ENCODE measurements around the gene MYH9.

Gene MYH9

DNA sequence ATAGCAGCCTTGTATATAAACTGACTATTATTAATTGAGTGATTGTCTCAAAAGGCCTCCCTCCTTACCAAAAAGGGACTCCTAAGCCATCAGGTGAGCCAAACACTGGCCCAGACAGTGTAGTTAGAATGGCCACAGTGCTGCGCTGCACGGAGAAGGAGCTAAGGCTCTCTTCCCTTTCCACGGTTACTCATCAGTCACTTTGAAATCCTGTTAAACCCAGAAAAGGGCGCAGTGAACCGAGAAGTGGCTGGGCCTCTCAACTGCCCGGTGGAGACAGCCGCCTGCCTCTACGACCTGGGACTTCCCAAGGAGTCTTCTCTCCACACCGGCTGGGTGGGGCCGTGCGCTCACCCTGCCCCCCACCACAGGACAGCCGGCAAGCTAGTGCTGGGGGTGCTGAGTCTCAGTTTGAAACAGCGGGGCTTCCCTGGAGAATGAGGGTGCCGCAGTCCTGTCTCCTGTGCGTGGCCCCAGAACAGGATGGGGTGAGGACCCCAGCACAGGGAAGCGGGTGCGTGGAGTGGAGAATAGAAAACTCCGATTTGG is 1.3 kb downstream of the MYH9 start:
- peak; percentile 59 to 64 for DNase-seq (ENCODE audit: low read depth in 2 of 2)

GRCh38 chr22:36385491-36386350 is 2.0 kb downstream of the MYH9 start:
- DNase-seq (ENCODE audit: low read depth in 2 of 2) = peak; percentile 45 to 61

GRCh38 chr22:36384766-36385481 is 2.8 kb downstream of the MYH9 start:
- DNase-seq (ENCODE audit: low read depth in 2 of 2) = no peak

DNA sequence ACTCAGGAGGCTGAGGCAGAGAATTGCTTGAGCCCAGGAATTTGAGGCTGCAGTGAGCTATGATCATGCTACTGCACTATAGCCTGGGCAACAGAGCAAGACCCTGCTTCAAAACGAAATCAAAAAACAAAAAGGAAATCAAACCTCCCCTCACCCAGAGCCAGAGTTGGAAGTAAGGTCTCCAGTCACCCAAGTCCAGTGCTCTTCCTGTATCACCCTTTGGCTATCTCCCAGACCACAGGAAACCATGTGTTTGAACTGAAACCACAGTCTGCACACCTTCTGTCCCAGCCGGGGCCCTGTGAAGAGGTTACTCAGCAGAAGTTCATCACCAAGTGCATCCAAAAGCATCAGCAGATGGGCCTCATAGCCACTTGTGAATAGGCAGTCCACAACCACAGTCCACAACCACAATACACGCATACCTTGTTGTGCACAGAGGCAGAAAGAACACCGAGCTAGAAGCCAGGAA is 4.6 kb downstream of the MYH9 start:
- DNase-seq (ENCODE audit: low read depth in 2 of 2) = peak in 1 of 2 donors; percentile 43

- no peak for DNase-seq (ENCODE audit: low read depth in 2 of 2)
These were observed 6.1 kb downstream of the MYH9 start for GRCh38 chr22:36381513-36382128.

DNA sequence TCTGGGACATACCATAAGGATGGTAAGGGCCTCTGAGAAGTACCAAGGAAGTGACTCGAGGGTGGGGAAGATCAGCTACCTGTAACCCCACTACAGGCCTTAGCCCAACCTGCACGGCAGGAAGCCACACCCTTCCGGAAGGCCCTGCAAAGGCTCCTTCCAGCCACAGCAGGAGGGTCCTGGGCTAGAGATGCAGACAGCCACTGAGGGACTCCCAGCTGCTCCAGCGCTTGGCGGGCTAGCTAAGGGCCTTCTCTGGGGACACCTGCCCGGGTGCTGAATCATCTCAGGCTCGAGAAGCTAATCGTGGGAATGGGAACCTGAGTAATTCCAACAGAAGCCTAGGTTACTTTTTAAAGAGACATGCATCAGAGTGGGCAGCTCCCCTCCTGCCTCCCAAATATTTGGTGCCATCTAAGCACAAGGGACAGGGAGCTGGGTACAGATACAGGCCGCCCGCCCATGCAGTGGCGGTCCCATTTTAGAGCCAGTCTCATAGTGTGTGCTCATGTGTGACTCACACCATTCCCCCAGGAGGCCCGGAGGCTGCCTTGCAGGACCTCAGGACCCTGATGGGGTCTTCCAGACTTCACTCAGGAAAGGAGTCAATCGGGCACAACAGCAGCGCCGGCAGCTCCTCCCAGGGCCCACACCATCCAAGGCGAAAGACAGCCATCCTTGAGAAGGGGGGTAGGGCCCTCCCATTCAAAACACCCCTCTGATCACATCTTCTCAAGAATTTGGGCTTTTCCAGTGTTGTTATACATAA is 8.0 kb downstream of the MYH9 start:
- DNase-seq (ENCODE audit: low read depth in 2 of 2) = no peak

DNA sequence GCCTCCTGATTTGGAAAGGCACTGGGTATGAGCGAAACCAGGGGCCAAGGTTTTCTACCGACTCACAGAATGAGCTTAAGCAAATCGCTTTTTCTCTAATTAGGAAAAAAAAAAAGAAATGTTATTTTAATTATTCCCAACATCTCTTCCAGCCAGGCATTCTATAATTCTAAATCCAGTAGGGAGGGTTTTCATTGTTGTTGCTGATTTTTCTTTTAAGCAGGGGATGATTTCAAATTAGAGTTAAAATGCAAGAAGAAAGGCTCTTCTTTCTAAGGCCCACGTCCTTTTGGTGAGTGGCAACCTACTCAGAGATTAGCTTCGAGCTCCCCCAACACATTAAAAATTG is 8.9 kb downstream of the MYH9 start:
- DNase-seq (ENCODE audit: low read depth in 2 of 2) = no peak

GRCh38 chr22:36378080-36378868 is 9.5 kb downstream of the MYH9 start:
- DNase-seq (ENCODE audit: low read depth in 2 of 2) = no peak

DNA sequence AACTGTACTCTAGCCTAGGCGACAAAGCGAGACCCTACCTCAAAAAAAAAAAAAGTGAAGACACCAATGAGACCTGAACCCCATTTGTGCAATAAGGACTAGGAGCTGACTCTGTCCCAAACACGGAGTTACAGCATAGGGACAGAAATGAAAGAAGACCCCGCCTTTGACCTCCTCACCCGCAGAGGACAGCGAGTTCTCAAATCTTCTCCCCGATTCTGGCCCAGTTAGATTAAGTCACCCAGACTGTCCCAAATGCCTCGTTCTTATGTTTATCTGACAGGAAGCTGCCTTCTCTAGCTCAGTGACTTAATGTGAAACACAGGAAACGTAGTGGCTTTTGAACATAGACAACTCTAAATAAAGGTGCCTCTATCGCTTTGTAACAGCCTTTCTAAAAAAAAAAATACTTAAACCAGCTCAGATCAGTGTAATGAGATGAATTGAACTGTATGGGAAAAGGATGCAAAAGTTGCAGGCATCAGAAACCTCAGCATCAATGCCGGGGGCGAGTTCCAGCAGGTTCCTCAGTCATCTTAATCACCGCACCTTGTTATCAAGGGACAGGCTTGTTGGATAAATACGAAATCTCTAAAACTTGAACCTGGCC is 10.6 kb downstream of the MYH9 start:
- no peak for DNase-seq (ENCODE audit: low read depth in 2 of 2)

GRCh38 chr22:36376265-36376664 is 11.5 kb downstream of the MYH9 start:
- no peak for DNase-seq (ENCODE audit: low read depth in 2 of 2)

DNA sequence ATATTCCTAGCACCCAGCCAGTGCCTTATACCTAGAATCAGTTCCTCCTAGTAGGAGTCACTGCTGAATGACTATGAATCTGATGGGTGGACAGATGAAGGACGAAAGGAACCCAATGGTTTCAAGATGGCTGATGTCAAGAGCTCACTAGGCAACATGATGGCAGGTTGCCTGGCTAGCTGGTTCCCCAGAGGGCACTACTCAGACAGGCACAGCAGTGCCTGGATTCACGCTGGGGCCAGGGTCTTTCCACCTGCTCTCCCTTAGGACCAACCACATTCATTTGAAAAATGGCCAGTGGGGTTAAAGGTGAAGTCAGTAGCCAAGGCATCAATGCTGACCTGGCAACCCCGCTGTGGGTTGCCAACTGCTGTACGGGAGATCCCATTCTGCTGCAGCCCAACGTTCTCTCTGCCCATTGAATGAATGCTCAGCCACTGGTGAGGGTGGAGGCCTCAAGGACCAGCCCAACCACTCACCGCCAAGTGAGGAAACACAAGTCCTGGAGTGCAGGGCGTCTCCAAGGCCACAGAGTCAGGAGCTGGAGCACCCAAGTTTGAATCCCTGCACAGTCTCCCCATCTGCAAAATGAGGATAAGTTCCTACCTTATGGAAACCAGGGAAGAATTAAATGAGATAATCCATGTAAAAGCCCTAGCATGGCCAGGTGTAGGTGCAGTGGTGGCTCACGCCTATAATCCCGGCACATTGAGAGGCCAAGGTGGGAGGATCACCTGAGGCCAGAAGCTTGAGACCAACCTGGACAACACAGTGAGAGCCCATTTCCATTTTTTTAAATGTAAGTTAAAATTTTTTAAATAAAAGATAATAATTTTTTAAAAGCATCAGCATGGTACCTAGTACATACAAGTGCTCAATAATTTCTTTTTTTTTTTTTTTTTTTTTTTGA is 12.4 kb downstream of the MYH9 start:
- DNase-seq (ENCODE audit: low read depth in 2 of 2) = no peak

GRCh38 chr22:36374603-36375024 is 13.2 kb downstream of the MYH9 start:
- DNase-seq (ENCODE audit: low read depth in 2 of 2) = peak in 1 of 2 donors; percentile 58

DNA sequence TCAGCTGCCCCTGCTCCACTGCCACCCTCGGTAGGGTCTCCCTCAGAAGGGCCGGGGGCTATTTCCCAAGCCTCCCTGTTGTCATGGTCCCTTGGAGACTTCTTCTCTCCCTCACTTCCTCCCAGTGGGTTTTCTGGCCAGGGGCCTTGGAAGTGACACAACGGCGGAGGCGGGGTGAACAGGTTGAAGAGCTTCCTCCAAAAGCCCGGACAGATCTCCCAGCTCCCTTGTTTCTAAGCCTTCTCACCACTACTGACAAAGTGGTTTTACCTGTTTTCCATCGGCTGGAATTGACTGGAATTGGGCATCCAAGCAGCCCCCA is 14.5 kb downstream of the MYH9 start:
- no peak for DNase-seq (ENCODE audit: low read depth in 2 of 2)

GRCh38 chr22:36371920-36372319 is 15.8 kb downstream of the MYH9 start:
- DNase-seq (ENCODE audit: low read depth in 2 of 2) = no peak

DNA sequence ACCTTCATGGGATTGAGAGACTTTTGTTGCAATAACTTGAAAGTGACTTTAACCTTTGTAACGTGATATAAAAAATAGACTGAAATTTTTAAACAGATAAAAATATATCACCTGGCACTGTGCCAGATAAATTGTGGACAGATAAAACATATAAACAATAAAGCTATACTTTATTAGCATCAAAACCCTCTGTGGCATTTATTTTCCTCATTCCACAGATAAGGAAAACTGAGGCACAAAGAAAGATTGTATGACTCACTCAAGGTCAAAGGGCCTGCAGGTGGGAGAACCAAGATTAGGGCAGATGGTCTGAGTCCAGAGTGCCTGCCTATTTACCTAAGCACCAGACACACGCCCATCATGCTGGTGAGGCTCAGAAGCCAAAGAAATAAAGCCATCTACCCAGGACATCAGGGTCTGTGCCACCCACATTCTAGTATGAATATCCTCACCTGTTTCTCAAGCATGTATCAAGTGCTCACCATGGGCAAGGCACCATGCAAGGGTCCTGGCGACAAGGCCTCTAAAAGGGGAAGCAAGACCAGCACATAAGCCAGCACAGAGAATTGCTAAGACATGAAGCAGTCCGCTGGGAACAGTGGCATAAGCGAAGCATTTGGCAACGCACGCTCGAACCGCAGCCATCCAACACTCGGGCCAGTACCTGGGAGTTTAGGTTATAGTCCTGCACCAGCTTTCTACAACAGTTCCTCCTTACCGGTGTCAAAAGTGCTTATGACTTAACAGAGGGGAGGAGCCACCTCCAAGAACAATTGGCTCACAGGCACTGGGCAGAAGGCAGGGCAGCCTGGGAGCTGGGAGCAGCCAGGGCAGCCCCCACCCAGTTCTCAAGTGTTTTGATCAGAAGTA is 17.6 kb downstream of the MYH9 start:
- no peak for DNase-seq (ENCODE audit: low read depth in 2 of 2)

DNA sequence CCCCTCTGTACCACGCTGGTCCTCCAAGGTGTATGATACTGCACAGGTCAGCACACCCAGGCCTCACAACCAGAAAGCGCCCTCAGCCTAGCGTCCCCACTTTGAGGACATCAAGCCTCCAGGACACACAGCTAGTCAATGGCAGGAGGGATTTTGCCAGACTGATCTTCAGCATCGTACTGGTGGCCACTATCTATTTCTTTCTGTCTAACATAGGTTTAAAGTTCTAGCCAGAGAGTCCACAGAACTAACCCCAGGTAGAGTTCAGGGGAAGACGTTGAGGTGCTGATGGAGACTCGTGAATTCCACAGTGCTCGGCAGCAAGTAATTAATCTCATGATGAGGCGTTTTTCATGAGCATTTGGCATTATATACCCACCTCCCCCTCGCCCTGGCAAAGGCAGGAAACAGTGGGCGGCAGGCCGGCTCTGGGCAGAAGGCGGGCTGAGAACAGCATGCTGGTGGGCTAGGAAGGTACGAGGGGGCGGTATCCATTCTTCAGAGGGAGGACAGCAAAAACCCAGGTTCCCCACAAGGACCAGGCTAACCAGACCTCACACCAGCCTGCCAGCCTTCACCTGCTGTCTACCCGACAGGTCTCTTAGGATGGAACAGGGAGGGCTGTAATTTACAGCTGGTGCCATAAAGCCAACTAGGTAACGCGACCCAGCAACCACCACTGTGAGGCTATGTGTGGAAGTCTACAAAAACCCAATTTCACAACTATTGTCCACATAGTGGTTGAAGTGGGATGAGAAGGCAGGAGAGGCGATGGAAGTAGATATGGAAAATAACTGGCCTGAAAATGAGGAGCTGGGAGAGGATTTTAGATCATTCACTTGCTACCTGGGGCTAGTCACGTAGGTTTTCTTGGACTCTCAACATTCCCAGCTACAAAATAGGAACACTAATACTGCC is 18.5 kb downstream of the MYH9 start:
- DNase-seq (ENCODE audit: low read depth in 2 of 2) = no peak

DNA sequence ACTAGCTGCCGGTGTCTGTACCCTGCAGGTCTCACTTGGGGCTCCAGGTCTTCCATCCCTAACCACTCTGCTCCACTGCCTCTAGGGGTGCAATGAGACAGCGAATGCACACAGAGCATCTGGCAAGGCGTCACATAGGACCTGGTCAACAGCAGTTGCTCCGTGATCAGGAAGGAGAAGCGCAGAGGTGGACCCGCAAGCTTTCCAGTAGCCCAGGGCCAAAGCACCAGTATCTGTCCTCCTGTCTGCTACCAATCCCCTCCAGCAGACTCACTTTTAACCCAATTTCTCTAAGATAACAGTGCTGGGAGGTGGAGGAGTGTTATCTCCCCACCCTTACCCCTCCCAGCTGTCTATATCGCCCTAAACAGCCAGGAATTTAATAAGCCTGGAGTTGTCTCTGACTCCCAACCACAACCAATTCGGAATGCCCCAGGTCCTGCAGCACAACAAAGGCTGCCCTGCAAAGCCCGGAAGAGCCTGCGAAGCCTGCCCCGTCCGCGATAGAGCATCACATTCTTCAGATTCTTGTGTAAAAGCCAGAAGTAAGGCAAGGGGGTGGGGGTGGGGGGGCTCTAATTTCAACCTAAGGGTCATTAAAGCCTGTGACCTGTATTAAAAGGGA is 19.3 kb downstream of the MYH9 start:
- no peak for DNase-seq (ENCODE audit: low read depth in 2 of 2)

Measured in stimulated activated CD8-positive, alpha-beta memory T cell treated with anti-CD3 and anti-CD28 coated beads, Interleukin-2, amount 100 ng/mL, for 48 hours (primary cell).